ENCODE measurements around the gene CLEC4D. TPM values are rescaled to one million over a fixed set of nuclear protein-coding genes. Genes with fewer than 3 reads are reported as not detected.

Gene CLEC4D
- total RNA-seq, 2 experiments from 2014 or later: not detected

DNA sequence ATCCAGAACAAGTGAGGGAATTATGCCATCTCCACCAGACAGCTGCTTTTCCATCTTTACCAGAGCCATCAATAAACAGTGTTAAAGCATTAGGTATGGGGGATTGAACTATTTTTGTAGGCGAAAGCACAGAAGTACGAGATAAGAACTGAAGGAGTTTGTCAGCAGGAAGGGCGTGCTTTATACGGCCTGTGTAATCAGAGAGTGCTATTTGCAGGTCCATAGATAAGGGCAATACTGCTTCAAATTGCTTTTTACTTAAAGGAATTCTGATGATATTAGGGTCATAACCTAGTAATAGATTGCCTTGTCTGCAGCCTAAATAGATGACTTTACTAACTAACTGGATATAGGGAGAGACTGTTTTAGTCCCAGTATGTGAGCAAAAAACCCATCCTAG is 47.7 kb downstream of the CLEC4D start:
- CTCF ChIA-PET: no interaction called here
- H3K27ac ChIP-seq (ENCODE audit: low read depth in 1 of 2, low read length in 2 of 2): no peak overlapping the region
- intact Hi-C loops (cut with DNase I, micrococcal nuclease): no loop called here
- Mint-ChIP-seq H3K4me3 (no peak overlapping the region), H3K27me3 (no peaks in the 10 kb centered on the region), H3K9me3 (peaks cover 7% of the 10 kb centered on the region), H3K36me3 (ENCODE audit: low read depth) (no peaks in the 10 kb centered on the region), H3K4me1 (ENCODE audit: low read depth) (no peaks in the 10 kb centered on the region), H3K27ac (no peak overlapping the region)
- no peak overlapping the region for H3K4me3 ChIP-seq (ENCODE audit: low read length)
- no peak for DNase-seq
- no peak for ATAC-seq (ENCODE audit: poor library complexity)
- POLR2A ChIA-PET: no interaction called here
- no peaks in the 10 kb centered on the region for H3K27me3 ChIP-seq (ENCODE audit: control insufficient read depth in 1 of 2, insufficient read depth in 2 of 2, low read length in 2 of 2)
- no peaks in the 10 kb centered on the region for H3K4me1 ChIP-seq (ENCODE audit: insufficient read depth, low read length)
- H3K9me3 ChIP-seq (ENCODE audit: control insufficient read depth in 1 of 2, insufficient read depth in 1 of 2, low read length in 2 of 2): peaks cover 9 to 12% of the 10 kb centered on the region in 2 experiments
- TF ChIP-seq, protein P1, sequence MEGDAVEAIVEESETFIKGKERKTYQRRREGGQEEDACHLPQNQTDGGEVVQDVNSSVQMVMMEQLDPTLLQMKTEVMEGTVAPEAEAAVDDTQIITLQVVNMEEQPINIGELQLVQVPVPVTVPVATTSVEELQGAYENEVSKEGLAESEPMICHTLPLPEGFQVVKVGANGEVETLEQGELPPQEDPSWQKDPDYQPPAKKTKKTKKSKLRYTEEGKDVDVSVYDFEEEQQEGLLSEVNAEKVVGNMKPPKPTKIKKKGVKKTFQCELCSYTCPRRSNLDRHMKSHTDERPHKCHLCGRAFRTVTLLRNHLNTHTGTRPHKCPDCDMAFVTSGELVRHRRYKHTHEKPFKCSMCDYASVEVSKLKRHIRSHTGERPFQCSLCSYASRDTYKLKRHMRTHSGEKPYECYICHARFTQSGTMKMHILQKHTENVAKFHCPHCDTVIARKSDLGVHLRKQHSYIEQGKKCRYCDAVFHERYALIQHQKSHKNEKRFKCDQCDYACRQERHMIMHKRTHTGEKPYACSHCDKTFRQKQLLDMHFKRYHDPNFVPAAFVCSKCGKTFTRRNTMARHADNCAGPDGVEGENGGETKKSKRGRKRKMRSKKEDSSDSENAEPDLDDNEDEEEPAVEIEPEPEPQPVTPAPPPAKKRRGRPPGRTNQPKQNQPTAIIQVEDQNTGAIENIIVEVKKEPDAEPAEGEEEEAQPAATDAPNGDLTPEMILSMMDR (IDR thresholded peaks at IDR 0.05): no peak
- no peaks in the 10 kb centered on the region for H3K36me3 ChIP-seq (ENCODE audit: insufficient read depth, low read length)

DNA sequence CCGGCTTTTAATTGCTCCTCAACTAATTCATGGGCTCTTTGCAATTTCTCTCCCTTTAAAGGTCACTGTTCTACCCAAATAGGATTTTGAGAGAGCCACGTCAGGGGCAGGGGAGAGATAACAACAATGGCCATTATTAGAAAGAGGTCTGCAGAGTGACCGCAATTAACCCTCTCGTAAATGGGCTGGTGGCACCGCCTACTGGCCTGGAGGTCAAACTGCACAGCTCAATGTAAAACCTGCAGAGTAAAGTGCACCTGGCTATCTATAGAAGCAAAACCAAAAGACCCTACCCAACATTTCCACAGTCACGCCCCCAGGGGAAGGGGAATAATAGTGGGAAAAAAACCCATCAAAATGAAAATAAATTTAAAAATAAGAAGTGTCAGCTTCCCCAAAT is 49.0 kb downstream of the CLEC4D start:
- H3K4me1 Mint-ChIP-seq (ENCODE audit: low read depth): no peaks in the 10 kb centered on the region
- H3K36me3 ChIP-seq (ENCODE audit: insufficient read depth, low read length): no peaks in the 10 kb centered on the region
- ChIA-PET POLR2A (no interaction called here), CTCF (no interaction called here)
- no peaks in the 10 kb centered on the region for H3K36me3 Mint-ChIP-seq (ENCODE audit: low read depth)
- ATAC-seq (ENCODE audit: poor library complexity) (no peak), DNase-seq (no peak)
- H3K9me3 ChIP-seq (ENCODE audit: control insufficient read depth in 1 of 2, insufficient read depth in 1 of 2, low read length in 2 of 2): peaks cover 9 to 12% of the 10 kb centered on the region in 2 experiments
- no peaks in the 10 kb centered on the region for H3K27me3 Mint-ChIP-seq
- H3K4me1 ChIP-seq (ENCODE audit: insufficient read depth, low read length): no peaks in the 10 kb centered on the region
- TF ChIP-seq, protein P1 (IDR thresholded peaks at IDR 0.05): no peak
- intact Hi-C loops (cut with DNase I, micrococcal nuclease): no loop called here
- H3K27ac Mint-ChIP-seq: no peak overlapping the region
- H3K4me3 Mint-ChIP-seq: no peak overlapping the region
- H3K4me3 ChIP-seq (ENCODE audit: low read length): no peak overlapping the region
- no peak overlapping the region for H3K27ac ChIP-seq (ENCODE audit: low read depth in 1 of 2, low read length in 2 of 2)
- H3K27me3 ChIP-seq (ENCODE audit: control insufficient read depth in 1 of 2, insufficient read depth in 2 of 2, low read length in 2 of 2): no peaks in the 10 kb centered on the region
- H3K9me3 Mint-ChIP-seq: peaks cover 7% of the 10 kb centered on the region

DNA sequence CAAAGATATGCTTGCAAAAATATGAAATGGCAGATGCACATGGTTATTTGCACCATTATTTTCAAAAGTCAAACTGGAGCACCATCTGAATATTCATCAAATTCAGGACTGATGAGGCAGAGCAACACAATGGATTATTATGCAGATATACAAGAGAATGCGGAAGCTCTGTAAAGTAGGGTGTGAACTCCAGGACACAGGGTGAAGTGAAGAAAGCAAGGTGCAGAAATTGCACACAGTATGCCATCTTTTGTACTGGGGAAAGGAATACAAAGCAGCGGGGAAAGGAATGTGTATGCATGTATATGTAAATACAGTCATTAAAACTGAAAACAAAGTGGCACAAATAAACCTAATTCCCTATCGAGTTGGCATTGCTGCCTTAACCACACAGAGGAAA is 50.1 kb downstream of the CLEC4D start:
- Histone ChIP-seq H3K4me1 (ENCODE audit: insufficient read depth, low read length) (no peaks in the 10 kb centered on the region), H3K27me3 (ENCODE audit: control insufficient read depth in 1 of 2, insufficient read depth in 2 of 2, low read length in 2 of 2) (no peaks in the 10 kb centered on the region), H3K27ac (ENCODE audit: low read depth in 1 of 2, low read length in 2 of 2) (no peak overlapping the region), H3K4me3 (ENCODE audit: low read length) (no peak overlapping the region), H3K36me3 (ENCODE audit: insufficient read depth, low read length) (no peaks in the 10 kb centered on the region), H3K9me3 (ENCODE audit: control insufficient read depth in 1 of 2, insufficient read depth in 1 of 2, low read length in 2 of 2) (peaks cover 9 to 21% of the 10 kb centered on the region in 2 experiments)
- DNase-seq: no peak
- Mint-ChIP-seq H3K9me3 (peaks cover 7% of the 10 kb centered on the region), H3K27ac (no peak overlapping the region), H3K36me3 (ENCODE audit: low read depth) (no peaks in the 10 kb centered on the region), H3K4me1 (ENCODE audit: low read depth) (no peaks in the 10 kb centered on the region), H3K4me3 (no peak overlapping the region), H3K27me3 (no peaks in the 10 kb centered on the region)
- intact Hi-C loops (cut with DNase I, micrococcal nuclease): no loop called here
- CTCF ChIA-PET: no interaction called here
- POLR2A ChIA-PET: no interaction called here
- TF ChIP-seq, protein P1 (IDR thresholded peaks at IDR 0.05): no peak
- no peak for ATAC-seq (ENCODE audit: poor library complexity)

Data from CD4-positive, alpha-beta T cell (primary cell).